ENCODE data around the gene ARL14EP.
A peak's percentile ranks its signal among the peaks of the same experiment; 100 is the strongest.

Gene ARL14EP

GRCh38 chr11:30326906-30327305 lies 4.0 kb downstream of the ARL14EP start:
- no peak for DNase-seq (ENCODE audit: low read depth, low spot score)

- DNase-seq (ENCODE audit: low read depth, low spot score) = peak; percentile 45
Measured at GRCh38 chr11:30328681-30329080, 5.8 kb downstream of the ARL14EP start.

DNA sequence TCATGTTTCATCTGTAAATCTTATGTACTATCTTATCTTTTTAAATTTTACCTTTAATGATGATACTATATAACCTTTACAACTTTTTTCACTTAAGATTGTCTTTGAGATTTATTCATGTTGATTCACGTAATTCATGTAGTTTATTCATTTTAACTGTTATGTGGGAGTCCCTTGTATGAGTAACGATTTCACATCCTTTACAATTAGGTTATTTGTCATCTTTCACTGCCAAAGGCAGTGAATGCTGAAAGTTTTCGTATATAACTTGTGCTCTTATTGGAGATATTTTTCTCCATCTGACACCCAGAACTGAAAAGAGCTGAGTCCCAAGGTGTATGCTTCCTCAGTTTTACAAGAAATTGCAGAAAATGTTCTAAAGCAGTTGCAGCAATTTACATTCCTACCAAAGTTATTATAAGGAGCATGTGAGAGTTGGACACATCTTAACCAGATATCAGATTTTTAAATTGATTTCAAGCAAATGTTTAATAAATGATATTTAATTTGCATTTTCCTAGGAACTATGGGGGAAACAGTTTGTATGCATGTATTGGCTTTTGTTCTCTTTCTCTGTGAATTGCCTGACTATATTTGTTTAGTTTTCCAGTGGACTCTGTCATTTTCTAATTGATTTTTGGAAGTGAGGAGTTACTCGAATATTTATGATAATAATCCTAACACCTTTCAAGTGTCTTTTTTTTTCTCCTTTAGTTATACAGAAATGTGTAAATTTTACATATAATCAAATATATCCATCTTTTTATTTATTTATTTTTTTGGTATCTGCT lies 6.4 kb downstream of the ARL14EP start:
- no peak for DNase-seq (ENCODE audit: low read depth, low spot score)

DNA sequence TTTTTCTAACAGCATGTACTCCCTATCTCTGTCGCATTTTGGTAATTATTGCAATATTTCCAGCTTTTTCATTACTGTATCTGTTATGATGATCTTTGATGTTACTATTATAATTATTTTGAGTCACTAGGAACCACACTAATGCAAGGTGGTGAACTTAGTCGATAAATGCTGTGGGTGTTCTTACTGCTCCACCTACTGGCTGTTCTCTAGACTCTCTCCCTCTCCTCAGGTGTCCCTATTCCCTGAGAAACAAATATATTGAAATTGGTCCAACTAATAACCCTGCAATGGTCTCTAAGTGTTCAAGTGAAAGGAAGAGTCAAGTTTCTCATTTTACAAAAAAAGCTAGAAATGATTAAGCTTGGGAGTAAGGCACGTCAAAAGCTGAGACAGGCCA lies 10.5 kb downstream of the ARL14EP start:
- DNase-seq (ENCODE audit: low read depth, low spot score) = peak; percentile 42

GRCh38 chr11:30342736-30343166 lies 19.8 kb downstream of the ARL14EP start:
- no peak for DNase-seq (ENCODE audit: low read depth, low spot score)

- no peak for DNase-seq (ENCODE audit: low read depth, low spot score)
Measured at GRCh38 chr11:30344085-30344484, 21.2 kb downstream of the ARL14EP start.

GRCh38 chr11:30345644-30346043 lies 22.7 kb downstream of the ARL14EP start:
- no peak for DNase-seq (ENCODE audit: low read depth, low spot score)

DNA sequence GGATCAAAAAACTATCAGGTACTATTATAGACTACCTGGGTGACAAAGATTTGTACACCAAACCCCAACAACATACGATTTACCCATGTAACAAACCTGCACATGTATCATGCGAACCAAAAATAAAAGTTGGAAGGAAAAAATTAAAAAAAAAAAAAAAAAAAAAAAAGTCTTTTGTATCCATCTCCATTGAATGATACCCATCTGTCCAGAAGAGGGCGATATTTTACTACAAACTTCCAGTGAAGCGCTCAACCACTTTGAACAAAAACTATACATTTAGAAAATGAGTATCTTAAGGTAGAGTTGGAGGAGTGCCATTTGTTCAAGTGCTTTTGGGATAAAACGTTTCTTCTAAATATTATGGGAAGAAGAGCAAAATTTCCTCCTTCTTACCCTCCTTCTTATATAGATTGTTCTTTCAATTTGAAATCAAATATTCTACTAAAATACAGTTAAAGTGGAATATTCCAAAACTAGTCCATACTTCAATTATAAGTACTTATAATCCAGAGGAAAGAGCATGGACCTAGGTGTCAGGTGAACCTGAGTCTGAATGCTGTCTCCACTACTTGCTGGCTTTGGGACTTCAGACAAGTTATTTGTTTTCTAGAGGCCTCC lies 23.3 kb downstream of the ARL14EP start:
- DNase-seq (ENCODE audit: low read depth, low spot score) = peak; percentile 75

DNA sequence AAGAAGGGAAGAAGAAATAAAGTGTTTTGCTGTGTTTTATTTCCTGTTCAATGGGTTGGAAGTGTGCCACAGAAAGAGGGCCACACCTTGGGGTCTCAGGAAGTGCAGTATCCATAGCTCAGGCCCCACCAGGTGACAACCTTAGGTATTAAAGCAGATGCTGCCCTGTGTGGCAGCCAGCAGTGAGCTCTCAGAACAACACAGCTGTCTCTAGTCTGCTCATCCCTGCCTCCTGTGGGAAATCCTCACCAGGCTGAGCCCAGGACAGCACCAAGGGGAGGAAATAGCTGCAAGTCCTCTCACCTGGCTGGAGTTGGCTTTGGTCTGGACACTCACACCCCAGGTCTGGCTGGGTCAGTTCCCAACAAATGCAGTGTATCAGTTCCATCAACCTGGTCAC lies 25.1 kb downstream of the ARL14EP start:
- DNase-seq (ENCODE audit: low read depth, low spot score) = no peak

DNA sequence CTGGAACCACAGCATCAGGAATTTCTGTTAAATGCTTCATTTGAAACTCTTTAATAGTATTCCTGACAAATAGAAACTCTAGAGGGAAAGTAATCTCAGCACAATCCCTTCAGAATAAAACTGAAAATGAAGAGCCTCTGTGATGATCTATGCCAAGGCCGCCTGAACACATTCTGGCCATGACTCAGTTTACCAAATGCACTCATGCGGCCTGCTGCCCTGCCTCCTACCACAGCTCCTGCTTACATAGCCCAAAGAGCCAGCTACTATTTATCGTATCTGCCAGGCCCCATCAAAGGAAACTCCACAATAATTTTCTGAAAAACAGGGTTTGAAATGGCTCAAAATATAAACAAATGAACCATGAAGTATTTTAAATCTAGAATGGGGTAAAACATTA lies 27.0 kb downstream of the ARL14EP start:
- no peak for DNase-seq (ENCODE audit: low read depth, low spot score)

- no peak for DNase-seq (ENCODE audit: low read depth, low spot score)
Measured at GRCh38 chr11:30350384-30350783, 27.5 kb downstream of the ARL14EP start.

GRCh38 chr11:30351061-30351460 lies 28.2 kb downstream of the ARL14EP start:
- no peak for DNase-seq (ENCODE audit: low read depth, low spot score)

- DNase-seq (ENCODE audit: low read depth, low spot score) = no peak
Measured at GRCh38 chr11:30356391-30356790, 33.5 kb downstream of the ARL14EP start.

- peak; percentile 6 for DNase-seq (ENCODE audit: low read depth, low spot score)
Measured at GRCh38 chr11:30357872-30358271, 35.0 kb downstream of the ARL14EP start.

GRCh38 chr11:30358536-30358935 lies 35.6 kb downstream of the ARL14EP start:
- DNase-seq (ENCODE audit: low read depth, low spot score) = peak; percentile 48

DNA sequence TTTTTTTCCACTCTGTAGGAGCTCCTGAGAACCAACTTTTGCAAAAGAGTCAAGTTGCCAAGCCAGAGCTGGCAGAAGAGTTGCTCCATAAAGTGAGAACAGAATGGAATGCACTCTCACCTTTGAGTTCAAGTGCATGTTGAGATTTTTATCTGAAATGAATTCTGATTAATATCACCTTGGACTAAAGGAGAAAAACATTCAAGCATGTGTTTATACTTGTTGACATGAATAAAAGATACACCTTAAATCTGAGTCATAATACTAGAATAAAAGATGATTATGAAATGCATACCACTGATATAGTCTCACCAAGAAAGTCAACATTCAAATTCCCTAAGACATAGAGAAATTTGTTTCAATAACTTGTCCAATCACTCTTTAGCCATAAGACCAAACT lies 37.8 kb downstream of the ARL14EP start:
- no peak for DNase-seq (ENCODE audit: low read depth, low spot score)

- no peak for DNase-seq (ENCODE audit: low read depth, low spot score)
Measured at GRCh38 chr11:30364139-30364836, 41.4 kb downstream of the ARL14EP start.

DNA sequence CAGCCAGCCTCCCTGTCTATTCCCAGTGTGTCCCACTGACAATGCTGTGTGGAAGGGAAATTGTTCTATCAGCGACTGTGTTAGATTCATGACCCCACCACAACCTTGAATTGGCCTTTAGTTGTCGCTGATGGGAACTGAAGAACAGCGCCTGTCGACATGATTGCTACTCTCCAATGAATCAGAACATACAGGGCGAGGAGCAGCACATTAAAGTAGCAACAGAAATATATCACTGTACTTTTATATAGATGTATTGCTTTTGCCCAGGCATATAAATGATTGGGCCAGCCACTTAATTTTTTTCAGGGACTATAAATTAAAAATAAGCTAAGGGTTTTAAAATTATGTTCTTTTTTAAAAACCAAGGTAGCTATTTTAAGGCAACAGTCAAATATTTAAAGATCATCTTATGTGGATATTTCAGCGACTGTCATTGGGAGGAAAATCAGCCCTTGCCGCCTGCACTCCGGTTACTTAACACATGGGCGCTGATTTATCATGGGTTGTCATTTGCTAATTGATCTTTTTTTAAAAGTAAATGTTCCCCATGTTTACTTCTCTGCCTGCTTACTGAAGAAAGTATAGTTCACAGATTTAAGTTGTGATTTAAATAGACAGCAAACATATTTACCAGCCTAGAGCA lies 42.1 kb downstream of the ARL14EP start:
- DNase-seq (ENCODE audit: low read depth, low spot score) = no peak

DNA sequence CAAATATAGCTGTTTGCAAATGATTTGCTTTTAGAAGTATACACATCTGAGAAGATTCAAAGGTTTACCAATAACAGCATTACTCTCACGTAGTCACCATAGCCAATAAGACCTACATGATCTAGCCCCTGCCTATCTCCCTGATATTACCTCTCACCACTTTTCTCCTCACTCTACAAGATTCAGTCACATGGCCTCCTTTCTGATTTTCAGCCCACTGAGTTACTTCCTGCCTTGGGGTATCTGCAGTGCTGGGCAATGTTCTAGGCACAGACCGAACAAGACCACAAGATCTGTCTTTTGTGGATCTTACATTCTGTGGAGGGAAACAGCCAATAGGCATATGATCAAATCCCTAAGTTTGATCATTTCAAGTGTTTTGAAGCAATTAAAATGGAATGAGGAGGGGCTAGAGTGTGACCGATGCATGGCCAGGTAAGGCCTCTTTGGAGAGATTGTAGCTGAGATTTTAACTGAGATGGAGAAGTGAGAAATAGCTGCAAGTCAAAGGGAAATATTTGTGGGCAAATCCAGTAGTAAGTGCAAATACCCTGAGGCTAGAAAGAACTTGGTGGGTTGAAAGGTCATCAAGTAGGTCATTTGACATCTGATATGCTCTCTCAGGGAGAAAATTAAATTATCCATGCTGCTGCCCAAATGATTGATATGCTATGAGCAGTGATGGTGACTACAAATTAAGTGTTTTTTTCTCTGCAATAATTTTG lies 43.1 kb downstream of the ARL14EP start:
- no peak for DNase-seq (ENCODE audit: low read depth, low spot score)

DNA sequence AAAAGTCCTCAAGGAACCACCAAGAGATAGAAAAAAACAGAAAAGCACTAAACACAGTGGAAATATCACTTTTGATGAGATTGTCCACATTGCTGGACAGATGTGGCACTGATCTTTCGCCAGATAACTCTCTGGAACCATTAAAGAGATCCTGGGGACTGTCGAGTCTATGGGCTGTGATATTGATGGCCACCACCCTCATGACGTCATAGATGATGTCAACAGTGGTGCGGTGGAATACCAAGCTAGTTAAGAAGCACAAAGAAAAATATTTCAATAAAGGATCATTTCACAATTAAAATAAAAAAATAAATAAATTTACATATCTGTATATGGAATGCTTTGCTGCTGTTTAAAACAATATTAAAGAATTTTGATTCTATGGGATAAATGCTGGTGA lies 45.5 kb downstream of the ARL14EP start:
- DNase-seq (ENCODE audit: low read depth, low spot score) = no peak

DNA sequence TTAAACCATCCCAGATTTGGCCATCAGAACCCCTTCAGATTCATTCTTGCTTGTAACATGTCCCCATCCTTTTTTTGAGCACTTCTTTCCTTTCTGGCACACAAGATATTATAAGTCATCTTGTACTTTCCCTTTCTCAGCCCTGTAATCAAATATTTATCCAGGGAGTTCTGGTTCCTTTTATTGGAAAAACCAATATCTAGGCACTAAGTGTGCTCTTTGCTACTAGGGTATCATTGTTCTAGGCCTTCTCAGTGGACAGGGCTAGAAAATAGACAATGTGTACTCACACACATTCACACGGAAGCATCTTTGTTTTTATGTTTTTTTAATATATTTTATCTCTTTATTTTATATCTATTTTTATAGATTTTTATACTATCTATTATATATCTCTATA lies 47.3 kb downstream of the ARL14EP start:
- DNase-seq (ENCODE audit: low read depth, low spot score) = no peak

DNA sequence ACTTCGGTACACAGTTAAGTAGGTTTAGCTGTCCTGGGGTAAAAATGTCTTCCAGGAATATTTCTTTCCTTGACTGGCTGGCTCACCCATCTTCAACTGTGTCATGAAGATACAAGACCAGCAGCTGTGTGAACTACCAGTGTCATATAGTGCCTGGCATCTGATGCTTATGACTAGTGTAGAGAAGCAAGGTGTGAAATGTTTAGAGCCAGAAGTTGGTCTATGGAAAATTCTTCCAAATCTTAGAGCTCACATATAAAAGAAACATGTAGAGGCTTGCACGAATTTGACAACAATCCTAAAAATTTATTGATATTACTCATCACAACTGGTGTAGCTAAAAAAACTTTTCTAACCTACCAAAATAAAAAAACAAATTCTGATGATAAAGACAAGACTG lies 54.4 kb downstream of the ARL14EP start:
- DNase-seq (ENCODE audit: low read depth, low spot score) = no peak
